K562 (cell line): ENCODE results near the gene MLLT3. TPM values are rescaled to one million over a fixed set of nuclear protein-coding genes. Genes with fewer than 3 reads are reported as not detected.

Experiments
- ATAC-seq: fragments of 200-7000 bp; cut with Tn5 transposase; 3 replicates; pipeline ENCODE4 v1.9.1; 2020; ENCODE audit warnings: moderate library complexity
- BruUV-seq: library from RNA; stranded (reverse); fragments of 400-500 nt; replicated peaks from 2 replicates; lab custom pipeline; 2021; lab: Mats Ljungman, UMichigan
- CTCF ChIA-PET: fragments of 300-600 bp; formaldehyde crosslinking; extraction: SDS; loops from one replicate; lab custom pipeline; 2021; ENCODE audit warnings: low intra/inter-chr PET ratio; lab: Yijun Ruan, JAX
- POLR2A ChIA-PET: fragments of 300-600, 350-650 bp; sonication (Branson Sonifier 250); formaldehyde crosslinking; extraction: SDS; loops from one replicate; lab custom pipeline; 2021; ENCODE audit warnings: antibody characterized with exemption, inconsistent platforms; lab: Yijun Ruan, JAX
- DNase-seq, 4 experiments: peaks; one replicate each; pipeline versions ENCODE4 v3.0.0 to v3.0.0-alpha.2; 2011 to 2018; ENCODE audit warnings: low spot score in 3 of 4, mixed read lengths in 3 of 4; ENCODE audit errors: extremely low read depth in 1 of 4
- FAIRE-seq: peaks from 2 replicates; lab custom pipeline; 2011; peaks lifted over from hg19 to GRCh38; lab: Jason Lieb, UNC
- H2AFZ ChIP-seq: 2 replicates; pipeline ENCODE4 v1.6.0; 2011; ENCODE audit warnings: low read depth, low read length, control low read depth, inconsistent platforms
- H3K27ac ChIP-seq: fragments of 200-600 bp; 3 replicates; pipeline ENCODE4 v1.8.0; 2011; ENCODE audit warnings: low read depth, mild to moderate bottlenecking, control low read depth, inconsistent platforms, low read length, moderate library complexity, mixed read lengths; ENCODE audit errors: extremely low read depth
- H3K27me3 ChIP-seq, 2 experiments: fragments of 300-600 bp in 1 of 2; 2 replicates in 1 of 2; 3 replicates in 1 of 2; pipeline versions ENCODE4 v1.6.0 to v1.8.0; 2011; ENCODE audit warnings: inconsistent platforms in 2 of 2, low read length in 2 of 2, mild to moderate bottlenecking in 1 of 2, mixed read lengths in 1 of 2, moderate library complexity in 1 of 2; ENCODE audit not compliant: control insufficient read depth in 2 of 2, insufficient read depth in 2 of 2
- H3K36me3 ChIP-seq: fragments of 300-600 bp; 3 replicates; pipeline ENCODE4 v1.8.0; 2011; ENCODE audit warnings: mild to moderate bottlenecking, low read length, inconsistent platforms; ENCODE audit not compliant: control insufficient read depth, insufficient read depth
- H3K4me1 ChIP-seq, 2 experiments: fragments of 200-600 bp in 1 of 2; replicated peaks in 1 of 2; 2 replicates in 1 of 2; 3 replicates in 1 of 2; pipeline versions ENCODE4 v1.5.1 to v1.8.0; 2011; ENCODE audit warnings: inconsistent platforms in 2 of 2, low read length in 2 of 2, mild to moderate bottlenecking in 1 of 2, mixed read lengths in 1 of 2, moderate library complexity in 1 of 2; ENCODE audit not compliant: control insufficient read depth in 2 of 2, insufficient read depth in 2 of 2
- H3K4me2 ChIP-seq: 2 replicates; pipeline ENCODE4 v1.6.1; 2011; ENCODE audit warnings: low read length, control low read depth, inconsistent platforms, mixed read lengths; ENCODE audit not compliant: insufficient read depth
- H3K4me3 ChIP-seq: fragments of 200-600 bp; sonication (generic), shearing (Covaris generic); 2 replicates; pipeline ENCODE4 v1.5.1; 2016; ENCODE audit warnings: control low read depth, inconsistent platforms
- H3K79me2 ChIP-seq: fragments of 200-600 bp; 3 replicates; pipeline ENCODE4 v1.8.0; 2011; ENCODE audit warnings: low read length, inconsistent platforms; ENCODE audit not compliant: control insufficient read depth, insufficient read depth
- H3K9ac ChIP-seq, 2 experiments: 2 replicates each; pipeline versions ENCODE4 v1.6.0 to v1.6.1; 2011; ENCODE audit warnings: low read depth in 2 of 2, low read length in 2 of 2, control low read depth in 1 of 2, inconsistent platforms in 1 of 2, mild to moderate bottlenecking in 1 of 2, mixed read lengths in 1 of 2; ENCODE audit not compliant: insufficient read depth in 1 of 2
- H3K9me1 ChIP-seq: one replicate; pipeline ENCODE4 v1.6.0; 2011; ENCODE audit warnings: inconsistent platforms, mild to moderate bottlenecking, low read length, moderate library complexity; ENCODE audit not compliant: control insufficient read depth, insufficient read depth
- H3K9me3 ChIP-seq: replicated peaks from 2 replicates; pipeline ENCODE4 v1.5.1; 2011; ENCODE audit warnings: low read depth, low read length, inconsistent platforms; ENCODE audit not compliant: control insufficient read depth, insufficient read depth
- H4K20me1 ChIP-seq: replicated peaks from 2 replicates; pipeline ENCODE4 v1.6.1; 2011; ENCODE audit warnings: low read length, inconsistent platforms, mixed read lengths; ENCODE audit not compliant: control insufficient read depth, insufficient read depth
- ELK3 ChIP-seq: fragments of 450-650 bp; formaldehyde crosslinking; IDR thresholded peaks from 2 replicates; pipeline ENCODE4 v1.4.0; 2020; ENCODE audit warnings: mild to moderate bottlenecking
- GTF2A2 ChIP-seq: IDR thresholded peaks from 2 replicates; pipeline ENCODE4 v1.6.1; 2016; ENCODE audit warnings: mild to moderate bottlenecking, missing genetic modification characterization, missing compliant biosample characterization
- HOXB6 ChIP-seq: fragments of 250-450 bp; sonication (Bioruptor Pico); IDR thresholded peaks from 2 replicates; pipeline ENCODE4 v1.5.1; 2022; ENCODE audit warnings: mild to moderate bottlenecking, borderline replicate concordance
- KHSRP ChIP-seq: fragments of 450-650 bp; IDR thresholded peaks from 2 replicates; pipeline ENCODE4 v1.6.1; 2017
- NCOA1 ChIP-seq: fragments of 450-650 bp; IDR thresholded peaks from 2 replicates; pipeline ENCODE4 v1.6.1; 2016; ENCODE audit warnings: low read depth
- PHF8 ChIP-seq: fragments of 200-600 bp; sonication (generic); IDR thresholded peaks from 2 replicates; pipeline ENCODE4 v1.6.1; 2012; ENCODE audit warnings: mixed run types, mild to moderate bottlenecking, inconsistent platforms, low read length, moderate library complexity, borderline replicate concordance
- RBM14 ChIP-seq: fragments of 200-400 bp; formaldehyde crosslinking; IDR thresholded peaks from 2 replicates; pipeline ENCODE4 v1.6.1; 2018; ENCODE audit warnings: low read depth, mild to moderate bottlenecking, low read length, moderate library complexity, borderline replicate concordance; ENCODE audit not compliant: insufficient read depth
- SMARCA5 ChIP-seq: fragments of 450-650 bp; IDR thresholded peaks from 2 replicates; pipeline ENCODE4 v1.6.1; 2016
- ZBTB2 ChIP-seq: fragments of 450-650 bp; IDR thresholded peaks from 2 replicates; pipeline ENCODE4 v1.6.1; 2016; ENCODE audit warnings: antibody characterized with exemption
- ZFP36 ChIP-seq: fragments of 150-350 bp; IDR thresholded peaks from 2 replicates; pipeline ENCODE4 v1.6.1; 2018; ENCODE audit warnings: low read length, low read depth; ENCODE audit not compliant: partially characterized antibody
- ZNF280B ChIP-seq: fragments of 250-450 bp; sonication (Bioruptor Pico); IDR thresholded peaks from 2 replicates; pipeline ENCODE4 v1.5.1; 2021; ENCODE audit warnings: mild to moderate bottlenecking
- ZNF41 ChIP-seq: fragments of 250-450 bp; sonication (Bioruptor Pico); conservative IDR thresholded peaks from 2 replicates; pipeline ENCODE4 v1.4.0; 2020; ENCODE audit warnings: mild to moderate bottlenecking
- ZNF696 ChIP-seq: fragments of 250-450 bp; sonication (Bioruptor Pico); conservative IDR thresholded peaks from 2 replicates; pipeline ENCODE4 v1.4.0; 2020; ENCODE audit warnings: mild to moderate bottlenecking, moderate library complexity
- ZNF780A ChIP-seq: fragments of 250-450 bp; sonication (Bioruptor Pico); IDR thresholded peaks from 2 replicates; pipeline ENCODE4 v1.5.0; 2021; ENCODE audit warnings: mild to moderate bottlenecking
- WGBS: fragments of 100-300 bp; shearing (Covaris generic); methylation state at CpG from one replicate; pipeline ENCODE4 v1.1.6; 2016; ENCODE audit warnings: low coverage, mixed read lengths; ENCODE audit not compliant: insufficient coverage; ENCODE audit errors: missing lambda C conversion rate; 5-methylcytosine and 5-hydroxymethylcytosine counted together
- in situ Hi-C: fragments of 300-500 bp; cut with MboI; formaldehyde crosslinking; loops from 4 replicates; pipeline ENCODE4 v1.15.0; 2018; ENCODE audit warnings: inconsistent platforms, mixed read lengths
- intact Hi-C: fragments of 100-400 bp; cut with micrococcal nuclease; formaldehyde crosslinking; loops from 2 replicates; pipeline ENCODE4 v1.14.2; 2022
- polyA plus RNA-seq, 8 experiments: library from polyadenylated mRNA; depleted of rRNA in 4 of 8; stranded (reverse) in 5 of 8; unstranded in 3 of 8; fragments of >200 nt; fragmentation: Nextera tagmentation in 2 of 8; fragmentation: Illumina TruSeq in 1 of 8; extraction: Ambion mirVana in 2 of 8; extraction: Trizol in 1 of 8; gene quantifications; 2 replicates each; pipeline versions ENCODE4 v1.2.1 to v1.2.3, GENCODE V29; 2011 to 2014; ENCODE audit warnings: inconsistent platforms in 1 of 8, missing spikeins in 1 of 8
- total RNA-seq, 7 experiments: library from RNA; depleted of rRNA in 6 of 7; stranded (reverse); fragments of >200 nt in 6 of 7; fragmentation: Illumina TruSeq in 2 of 7; extraction: Trizol in 2 of 7; gene quantifications; 2 replicates each; pipeline versions ENCODE4 v1.2.1 to v1.2.3, GENCODE V29; 2011 to 2021; ENCODE audit warnings: low replicate concordance in 1 of 7

Gene MLLT3
- total and polyA plus RNA-seq, 9 of the 15 experiments (the other 6 are each of a cell fraction or from before 2014, with no cell fraction given) = 0.07 to 0.42 (median 0.22) TPM; not detected in 4

- no peaks in the 10 kb centered on the region for H3K4me1 ChIP-seq
- in situ Hi-C loops = no loop called here
- H3K9ac ChIP-seq = no peak overlapping the region
- H3K4me2 ChIP-seq = no peak overlapping the region
- 0% methylated on average over 4 of the region's 4 CpGs for WGBS
- no peak overlapping the region for H2AFZ ChIP-seq
- ATAC-seq (no peak), FAIRE-seq (no peak), DNase-seq (no peak)
- no peaks in the 10 kb centered on the region for H3K27me3 ChIP-seq
- ChIA-PET CTCF (no interaction called here), POLR2A (no interaction called here)
- no peaks in the 10 kb centered on the region for H3K9me3 ChIP-seq
- H3K4me3 ChIP-seq = no peak overlapping the region
- H3K36me3 ChIP-seq = no peaks in the 10 kb centered on the region
- intact Hi-C loops = no loop called here
- no peaks in the 10 kb centered on the region for H3K9me1 ChIP-seq
- no peaks in the 10 kb centered on the region for H3K79me2 ChIP-seq
- no peak overlapping the region for H3K27ac ChIP-seq
- no peaks in the 10 kb centered on the region for H4K20me1 ChIP-seq
- no TSS peak for BruUV-seq
- TF ChIP-seq ZNF280B (no peak), ZNF696 (CRISPR knock-in tag) (no peak), GTF2A2 (tag) (no peak), PHF8 (no peak), ZFP36 (no peak), SMARCA5 (no peak), HOXB6 (CRISPR knock-in tag) (no peak), ZBTB2 (no peak), ZNF780A (CRISPR knock-in tag) (no peak), KHSRP (no peak), ELK3 (no peak), ZNF41 (no peak), NCOA1 (no peak), RBM14 (no peak)
Measured at GRCh38 chr9:20650313-20650712, 28.0 kb upstream of the MLLT3 start.
